GM23338 (cell line): ENCODE data around the gene CHAT. TPM values are rescaled to one million over a fixed set of nuclear protein-coding genes. Genes with fewer than 3 reads are reported as not detected.

ENCODE experiments used
- ATAC-seq: fragments of 200-7000 bp; cut with Tn5 transposase; 3 replicates; pipeline ENCODE4 v1.9.1; 2020
- DNase-seq: peaks from one replicate; pipeline ENCODE4 v3.0.0-alpha.2; 2015; ENCODE audit warnings: low spot score
- H2AFZ ChIP-seq: fragments of 200-600 bp; sonication (generic); 2 replicates; pipeline ENCODE4 v1.8.0; 2016; ENCODE audit warnings: antibody characterized with exemption, mild to moderate bottlenecking, moderate library complexity
- H3F3A ChIP-seq: fragments of 200-600 bp; sonication (generic); replicated peaks from 2 replicates; pipeline ENCODE4 v1.8.0; 2017; ENCODE audit warnings: antibody characterized with exemption, mixed run types, low read depth
- H3K27ac ChIP-seq: fragments of 200-600 bp; sonication (generic); 2 replicates; pipeline ENCODE4 v1.6.1; 2016; ENCODE audit warnings: low read depth
- H3K27me3 ChIP-seq: fragments of 200-600 bp; sonication (generic); 2 replicates; pipeline ENCODE4 v1.8.0; 2016; ENCODE audit warnings: mild to moderate bottlenecking, mixed run types, moderate library complexity; ENCODE audit not compliant: insufficient read depth
- H3K36me3 ChIP-seq: fragments of 200-600 bp; sonication (generic); 2 replicates; pipeline ENCODE4 v1.8.0; 2016; ENCODE audit warnings: mild to moderate bottlenecking; ENCODE audit not compliant: insufficient read depth
- H3K4me1 ChIP-seq: fragments of 200-600 bp; sonication (generic); 2 replicates; pipeline ENCODE4 v1.8.0; 2016; ENCODE audit warnings: mild to moderate bottlenecking, moderate library complexity; ENCODE audit not compliant: insufficient read depth
- H3K4me2 ChIP-seq: fragments of 200-600 bp; sonication (generic); 2 replicates; pipeline ENCODE4 v1.7.1; 2017; ENCODE audit warnings: mixed run types
- H3K4me3 ChIP-seq: fragments of 200-600 bp; sonication (generic); 2 replicates; pipeline ENCODE4 v1.6.1; 2016; ENCODE audit warnings: mixed run types
- H3K79me2 ChIP-seq: fragments of 200-600 bp; sonication (generic); replicated peaks from 2 replicates; pipeline ENCODE4 v1.8.0; 2017; ENCODE audit warnings: mild to moderate bottlenecking; ENCODE audit not compliant: insufficient read depth
- H3K9me2 ChIP-seq: fragments of 200-600 bp; sonication (generic); 2 replicates; pipeline ENCODE4 v1.8.0; 2017; ENCODE audit not compliant: insufficient read depth
- H4K20me1 ChIP-seq: fragments of 200-600 bp; sonication (generic); replicated peaks from 2 replicates; pipeline ENCODE4 v1.8.0; 2017; ENCODE audit warnings: mild to moderate bottlenecking; ENCODE audit not compliant: insufficient read depth
- H3K27ac Mint-ChIP-seq: 2 replicates; pipeline ENCODE4 v1.8.0; 2020; ENCODE audit warnings: inconsistent platforms, mild to moderate bottlenecking, moderate library complexity, mixed read lengths
- H3K27me3 Mint-ChIP-seq: 3 replicates; pipeline ENCODE4 v1.8.0; 2022; ENCODE audit warnings: low read depth, mild to moderate bottlenecking, moderate library complexity, mixed read lengths, inconsistent platforms; ENCODE audit not compliant: insufficient read depth, poor library complexity
- H3K36me3 Mint-ChIP-seq: 3 replicates; pipeline ENCODE4 v1.8.0; 2021; ENCODE audit warnings: low read depth, mild to moderate bottlenecking, inconsistent platforms, moderate library complexity, mixed read lengths
- H3K4me1 Mint-ChIP-seq: 3 replicates; pipeline ENCODE4 v1.8.0; 2020; ENCODE audit warnings: mild to moderate bottlenecking, inconsistent platforms, mixed read lengths
- H3K4me3 Mint-ChIP-seq: 3 replicates; pipeline ENCODE4 v1.8.0; 2021; ENCODE audit warnings: moderate library complexity, mild to moderate bottlenecking, inconsistent platforms, mixed read lengths
- H3K9me3 Mint-ChIP-seq: 3 replicates; pipeline ENCODE4 v1.8.0; 2020; ENCODE audit warnings: moderate library complexity, mild to moderate bottlenecking, inconsistent platforms, mixed read lengths
- ETS1 ChIP-seq: IDR thresholded peaks from 2 replicates; pipeline ENCODE4 v1.6.1; 2016; ENCODE audit warnings: antibody characterized with exemption
- EZH2 ChIP-seq: fragments of 200-600 bp; sonication (generic); IDR thresholded peaks from one replicate; pipeline ENCODE4 v1.8.0; 2017; ENCODE audit warnings: antibody characterized with exemption, mild to moderate bottlenecking, low read depth; ENCODE audit not compliant: unreplicated experiment
- EZH2phosphoT487 ChIP-seq: fragments of 200-600 bp; sonication (generic); IDR thresholded peaks from one replicate; pipeline ENCODE4 v1.8.1; 2018; ENCODE audit warnings: antibody characterized with exemption; ENCODE audit not compliant: unreplicated experiment
- JUNB ChIP-seq: IDR thresholded peaks from one replicate; pipeline ENCODE4 v1.6.1; 2016; ENCODE audit warnings: antibody characterized with exemption; ENCODE audit not compliant: unreplicated experiment
- NANOG ChIP-seq: IDR thresholded peaks from 2 replicates; pipeline ENCODE4 v1.6.1; 2016; ENCODE audit warnings: antibody characterized with exemption, borderline replicate concordance
- POLR2AphosphoS5 ChIP-seq: IDR thresholded peaks from 2 replicates; pipeline ENCODE4 v1.6.1; 2016; ENCODE audit warnings: antibody characterized with exemption, low read depth
- REST ChIP-seq: IDR thresholded peaks from one replicate; pipeline ENCODE4 v1.6.1; 2018; ENCODE audit warnings: antibody characterized with exemption; ENCODE audit not compliant: unreplicated experiment
- STAT1 ChIP-seq: IDR thresholded peaks from one replicate; pipeline ENCODE4 v1.6.1; 2016; ENCODE audit warnings: antibody characterized with exemption; ENCODE audit not compliant: unreplicated experiment
- ZNF114 ChIP-seq: fragments of 250-450 bp; sonication (Bioruptor Pico); IDR thresholded peaks from 2 replicates; pipeline ENCODE4 v1.5.0; 2020; ENCODE audit warnings: mild to moderate bottlenecking, moderate library complexity
- ZNF331 ChIP-seq: fragments of 250-450 bp; sonication (Bioruptor Pico); IDR thresholded peaks from 2 replicates; pipeline ENCODE4 v1.5.0; 2020; ENCODE audit warnings: low read depth, mild to moderate bottlenecking, moderate library complexity
- polyA plus RNA-seq: library from polyadenylated mRNA; unstranded; fragments of >200 nt; fragmentation: Nextera tagmentation; extraction: Ambion mirVana; gene quantifications from 2 replicates; pipeline ENCODE4 v1.2.1, GENCODE V29; 2016
- total RNA-seq: library from RNA; depleted of rRNA; stranded (reverse); fragments of >200 nt; shearing (Covaris generic); gene quantifications from 2 replicates; pipeline ENCODE4 v1.2.3, GENCODE V29; 2014
- TF ChIP-seq, protein P1 (sequence below), 2 experiments: fragments of 200-600 bp in 1 of 2; sonication (generic) in 1 of 2; conservative IDR thresholded peaks; 2 replicates each; pipeline versions ENCODE4 v1.5.1 to v1.6.1; 2016 to 2017; ENCODE audit warnings: antibody characterized with exemption in 2 of 2, low read depth in 2 of 2, mild to moderate bottlenecking in 2 of 2, moderate library complexity in 1 of 2

Gene CHAT
- total and polyA plus RNA-seq, 2 experiments from 2014 or later = not detected

DNA sequence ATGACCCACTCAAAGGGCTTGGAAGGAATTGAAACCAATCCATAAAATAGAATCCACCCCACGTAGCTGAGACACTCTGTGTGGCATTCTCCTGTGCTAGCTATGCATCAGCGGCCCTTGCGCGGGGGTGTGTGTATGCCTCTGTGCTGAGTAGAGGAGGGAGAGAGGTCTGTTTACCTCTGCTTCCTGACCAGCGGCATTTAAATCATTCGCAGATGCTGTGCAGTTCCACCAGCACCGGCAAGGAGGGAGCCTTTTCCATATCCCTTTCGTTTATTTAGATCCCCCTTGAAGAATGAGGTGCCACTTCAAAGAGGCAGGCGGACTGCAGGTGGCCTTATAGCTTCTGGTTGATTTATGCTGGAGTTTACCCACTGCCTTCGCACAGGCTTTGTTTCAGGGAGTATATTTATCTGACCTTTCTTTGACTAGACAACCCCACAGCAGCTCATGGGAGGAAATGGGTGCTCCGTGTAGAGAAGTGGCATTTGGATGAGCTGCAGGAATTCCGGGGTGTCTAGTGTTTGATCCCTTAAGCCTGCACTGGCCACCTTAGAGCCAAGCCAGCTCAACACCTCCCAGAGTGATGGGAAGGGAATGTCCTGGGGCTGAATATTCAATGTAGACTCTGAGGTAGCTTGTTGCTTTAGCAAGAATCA, 77.0 kb downstream of the CHAT start:
- Histone ChIP-seq H4K20me1 (no peaks in the 10 kb centered on the region; the same call in 1 of the 2 replicates), H3K4me3 (peak overlapping the region; percentile 43), H3K4me1 (peaks cover 36% of the 10 kb centered on the region), H3K9me2 (no peaks in the 10 kb centered on the region; the same call in 1 of the 2 replicates), H3K36me3 (no peaks in the 10 kb centered on the region), H3F3A (no peaks in the 10 kb centered on the region; the same call in 1 of the 2 replicates), H3K27ac (no peak overlapping the region), H3K4me2 (peak overlapping the region; percentile 74), H3K27me3 (peaks cover 94% of the 10 kb centered on the region), H3K79me2 (no peaks in the 10 kb centered on the region), H2AFZ (no peak overlapping the region)
- H3K9me3 Mint-ChIP-seq = peaks cover 43% of the 10 kb centered on the region
- DNase-seq (peak; percentile 47), ATAC-seq (peak; percentile 55)
- H3K4me1 Mint-ChIP-seq = peaks cover 53% of the 10 kb centered on the region
- TF ChIP-seq NANOG (no peak), EZH2phosphoT487 (no peak), STAT1 (no peak), ZNF331 (CRISPR knock-in tag) (no peak), ETS1 (no peak), EZH2 (no peak), ZNF114 (CRISPR knock-in tag) (no peak), POLR2AphosphoS5 (no peak)
- TF ChIP-seq, protein P1, sequence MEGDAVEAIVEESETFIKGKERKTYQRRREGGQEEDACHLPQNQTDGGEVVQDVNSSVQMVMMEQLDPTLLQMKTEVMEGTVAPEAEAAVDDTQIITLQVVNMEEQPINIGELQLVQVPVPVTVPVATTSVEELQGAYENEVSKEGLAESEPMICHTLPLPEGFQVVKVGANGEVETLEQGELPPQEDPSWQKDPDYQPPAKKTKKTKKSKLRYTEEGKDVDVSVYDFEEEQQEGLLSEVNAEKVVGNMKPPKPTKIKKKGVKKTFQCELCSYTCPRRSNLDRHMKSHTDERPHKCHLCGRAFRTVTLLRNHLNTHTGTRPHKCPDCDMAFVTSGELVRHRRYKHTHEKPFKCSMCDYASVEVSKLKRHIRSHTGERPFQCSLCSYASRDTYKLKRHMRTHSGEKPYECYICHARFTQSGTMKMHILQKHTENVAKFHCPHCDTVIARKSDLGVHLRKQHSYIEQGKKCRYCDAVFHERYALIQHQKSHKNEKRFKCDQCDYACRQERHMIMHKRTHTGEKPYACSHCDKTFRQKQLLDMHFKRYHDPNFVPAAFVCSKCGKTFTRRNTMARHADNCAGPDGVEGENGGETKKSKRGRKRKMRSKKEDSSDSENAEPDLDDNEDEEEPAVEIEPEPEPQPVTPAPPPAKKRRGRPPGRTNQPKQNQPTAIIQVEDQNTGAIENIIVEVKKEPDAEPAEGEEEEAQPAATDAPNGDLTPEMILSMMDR (conservative IDR thresholded peaks at IDR 0.05; ENCODE audit: low read depth in 2 of 2) = no peak
- peaks cover 20% of the 10 kb centered on the region; the same call in 2 of the 3 replicates for H3K36me3 Mint-ChIP-seq
- H3K27ac Mint-ChIP-seq = no peak overlapping the region
- H3K27me3 Mint-ChIP-seq = peaks cover 87% of the 10 kb centered on the region
- H3K4me3 Mint-ChIP-seq = peak overlapping the region; percentile 57

DNA sequence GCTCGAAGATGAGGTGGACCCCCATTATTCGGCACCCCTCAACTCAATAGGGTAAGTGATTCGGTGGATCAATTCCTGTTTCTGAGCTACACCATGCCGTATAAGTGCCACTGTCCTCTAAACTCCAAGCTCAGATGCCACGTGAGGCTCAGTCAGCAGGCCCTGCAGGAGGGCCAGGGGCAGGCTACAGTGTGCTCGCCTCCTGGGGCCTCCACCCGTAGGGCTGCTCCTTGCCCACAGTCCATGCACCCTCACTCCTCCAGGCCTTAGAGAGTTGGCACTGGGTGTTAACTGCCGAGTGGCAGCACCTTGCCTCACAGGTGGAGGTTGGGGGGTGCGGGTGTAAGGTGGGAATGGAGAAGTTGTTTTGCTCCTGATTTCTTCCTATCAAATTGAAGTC, 77.8 kb downstream of the CHAT start:
- Mint-ChIP-seq H3K4me1 (peaks cover 53% of the 10 kb centered on the region), H3K27me3 (peaks cover 85% of the 10 kb centered on the region), H3K9me3 (peaks cover 35% of the 10 kb centered on the region), H3K27ac (no peak overlapping the region), H3K36me3 (peaks cover 14% of the 10 kb centered on the region; the same call in 2 of the 3 replicates), H3K4me3 (no peak overlapping the region; the same call in 2 of the 3 replicates)
- no peak for DNase-seq
- Histone ChIP-seq H3K4me2 (peak overlapping the region; percentile 74), H3K9me2 (no peaks in the 10 kb centered on the region; the same call in 1 of the 2 replicates), H3K27ac (no peak overlapping the region), H3K27me3 (peaks cover 97% of the 10 kb centered on the region), H3K4me1 (peaks cover 36% of the 10 kb centered on the region), H3K36me3 (no peaks in the 10 kb centered on the region), H4K20me1 (no peaks in the 10 kb centered on the region; the same call in 1 of the 2 replicates), H2AFZ (no peak overlapping the region), H3F3A (no peaks in the 10 kb centered on the region; the same call in 1 of the 2 replicates), H3K4me3 (peak overlapping the region; percentile 43; the same call in 1 of the 2 replicates), H3K79me2 (no peaks in the 10 kb centered on the region)
- peak; percentile 16 for ATAC-seq
- no peak for TF ChIP-seq STAT1
- no peak for TF ChIP-seq EZH2
- TF ChIP-seq JUNB = no peak
- TF ChIP-seq EZH2phosphoT487 = no peak
- no peak for TF ChIP-seq POLR2AphosphoS5
- no peak for TF ChIP-seq REST
- TF ChIP-seq ZNF114 (CRISPR knock-in tag) = no peak
